Stimulated activated memory B cell treated with anti-CD40 and anti-IgM and Interleukin-4, amounts not matched to agents 10 μg/mL and 1 μg/mL and 100 μg/mL, for 72 hours (primary cell): ENCODE measurements around the gene CEBPZ.

Experiments
- ATAC-seq: fragments of 150-1000 bp; cut with Tn5 transposase; 2 replicates; pipeline ENCODE4 v1.10.0; 2021
- H3K27ac Mint-ChIP-seq: one replicate; pipeline ENCODE4 v1.8.0; 2022; ENCODE audit warnings: mild to moderate bottlenecking, mixed read lengths
- H3K27me3 Mint-ChIP-seq: one replicate; pipeline ENCODE4 v1.8.0; 2022; ENCODE audit warnings: mixed read lengths
- H3K36me3 Mint-ChIP-seq: one replicate; pipeline ENCODE4 v1.8.0; 2022; ENCODE audit warnings: mixed read lengths
- H3K4me1 Mint-ChIP-seq: one replicate; pipeline ENCODE4 v1.8.0; 2022; ENCODE audit warnings: mixed read lengths
- H3K4me3 Mint-ChIP-seq: one replicate; pipeline ENCODE4 v1.8.0; 2022; ENCODE audit warnings: mild to moderate bottlenecking, moderate library complexity, mixed read lengths
- H3K9me3 Mint-ChIP-seq: one replicate; pipeline ENCODE4 v1.8.0; 2022; ENCODE audit warnings: mixed read lengths

The CEBPZ gene, protein sequence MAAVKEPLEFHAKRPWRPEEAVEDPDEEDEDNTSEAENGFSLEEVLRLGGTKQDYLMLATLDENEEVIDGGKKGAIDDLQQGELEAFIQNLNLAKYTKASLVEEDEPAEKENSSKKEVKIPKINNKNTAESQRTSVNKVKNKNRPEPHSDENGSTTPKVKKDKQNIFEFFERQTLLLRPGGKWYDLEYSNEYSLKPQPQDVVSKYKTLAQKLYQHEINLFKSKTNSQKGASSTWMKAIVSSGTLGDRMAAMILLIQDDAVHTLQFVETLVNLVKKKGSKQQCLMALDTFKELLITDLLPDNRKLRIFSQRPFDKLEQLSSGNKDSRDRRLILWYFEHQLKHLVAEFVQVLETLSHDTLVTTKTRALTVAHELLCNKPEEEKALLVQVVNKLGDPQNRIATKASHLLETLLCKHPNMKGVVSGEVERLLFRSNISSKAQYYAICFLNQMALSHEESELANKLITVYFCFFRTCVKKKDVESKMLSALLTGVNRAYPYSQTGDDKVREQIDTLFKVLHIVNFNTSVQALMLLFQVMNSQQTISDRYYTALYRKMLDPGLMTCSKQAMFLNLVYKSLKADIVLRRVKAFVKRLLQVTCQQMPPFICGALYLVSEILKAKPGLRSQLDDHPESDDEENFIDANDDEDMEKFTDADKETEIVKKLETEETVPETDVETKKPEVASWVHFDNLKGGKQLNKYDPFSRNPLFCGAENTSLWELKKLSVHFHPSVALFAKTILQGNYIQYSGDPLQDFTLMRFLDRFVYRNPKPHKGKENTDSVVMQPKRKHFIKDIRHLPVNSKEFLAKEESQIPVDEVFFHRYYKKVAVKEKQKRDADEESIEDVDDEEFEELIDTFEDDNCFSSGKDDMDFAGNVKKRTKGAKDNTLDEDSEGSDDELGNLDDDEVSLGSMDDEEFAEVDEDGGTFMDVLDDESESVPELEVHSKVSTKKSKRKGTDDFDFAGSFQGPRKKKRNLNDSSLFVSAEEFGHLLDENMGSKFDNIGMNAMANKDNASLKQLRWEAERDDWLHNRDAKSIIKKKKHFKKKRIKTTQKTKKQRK

DNA sequence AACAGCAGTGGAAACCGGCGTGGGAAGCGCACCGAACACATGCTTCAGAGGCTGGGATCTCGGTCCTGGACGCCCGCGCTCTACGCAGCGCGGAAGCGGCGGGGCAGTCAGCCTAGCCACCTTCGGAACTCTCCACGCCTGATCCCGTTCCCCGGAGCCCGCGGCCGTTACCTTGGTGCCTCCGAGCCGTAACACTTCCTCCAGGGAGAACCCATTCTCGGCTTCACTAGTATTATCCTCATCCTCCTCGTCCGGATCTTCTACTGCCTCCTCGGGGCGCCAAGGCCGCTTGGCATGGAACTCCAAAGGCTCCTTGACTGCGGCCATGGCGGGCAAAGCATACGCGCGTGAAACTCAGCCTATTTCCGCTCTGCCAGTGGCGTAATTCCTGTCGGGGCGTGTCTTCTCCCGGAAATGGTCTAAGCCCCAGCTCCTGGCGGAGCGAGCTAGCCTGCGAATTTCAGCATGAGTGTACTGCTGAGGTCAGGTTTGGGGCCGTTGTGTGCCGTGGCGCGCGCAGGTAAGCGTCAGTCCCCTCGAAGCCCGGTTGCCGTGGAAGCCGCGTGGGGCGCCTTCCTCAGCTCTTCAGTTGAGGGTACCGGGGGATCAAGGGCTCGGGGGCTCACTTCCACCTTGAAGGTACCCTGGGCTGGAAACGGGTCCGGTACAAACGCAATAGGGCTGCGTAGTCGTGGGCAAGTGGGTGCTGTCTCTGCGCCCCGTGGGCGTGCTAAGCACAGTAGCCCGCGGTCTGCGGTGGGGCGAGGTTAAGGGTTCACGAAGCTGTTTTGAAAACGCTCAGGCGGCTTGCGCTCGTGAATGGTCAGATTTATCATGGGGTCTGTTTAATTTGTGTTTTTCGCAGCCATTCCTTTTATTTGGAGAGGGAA lies at the start of gene CEBPZ, which contains the start of gene NDUFAF7:
Gene CEBPZ (minus strand): TSS at position 356 of the 890 bp plus-strand sequence. CDS start 29 bp downstream, at position 327.
Gene NDUFAF7 (plus strand): TSS at position 418 of the 890 bp plus-strand sequence. CDS start 48 bp downstream, at position 466.
- H3K4me1 Mint-ChIP-seq: peaks cover 35% of the 10 kb centered on the region
- no peak within 1 kb of the TSS for H3K27ac Mint-ChIP-seq
- H3K27me3 Mint-ChIP-seq: no peaks in the 10 kb centered on the region
- no peaks in the 10 kb centered on the region for H3K9me3 Mint-ChIP-seq
- ATAC-seq: peak; percentile 97
- H3K36me3 Mint-ChIP-seq: peaks cover 27% of the 10 kb centered on the region
- H3K4me3 Mint-ChIP-seq: no peak within 1 kb of the TSS

DNA sequence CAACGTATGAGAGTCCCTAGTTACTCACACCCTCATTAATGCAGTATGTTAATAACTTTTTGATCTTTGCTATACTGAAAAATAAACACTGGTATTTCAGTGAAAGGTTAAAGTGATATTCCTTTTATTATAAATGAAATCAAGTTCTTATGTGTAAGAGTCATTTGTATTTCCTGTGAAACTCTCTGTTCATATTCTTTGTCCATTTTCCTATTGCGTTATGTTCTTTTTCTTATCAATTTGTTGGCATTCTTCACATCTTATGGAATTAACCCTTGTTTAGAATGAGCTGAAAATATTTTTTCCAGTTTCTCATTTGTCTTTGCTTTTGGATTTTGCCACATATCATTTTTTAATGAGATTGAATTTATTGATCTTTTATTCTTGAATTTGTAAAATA lies 44.9 kb upstream of the CEBPZ start:
- no peaks in the 10 kb centered on the region for H3K27me3 Mint-ChIP-seq
- no peaks in the 10 kb centered on the region for H3K9me3 Mint-ChIP-seq
- H3K4me3 Mint-ChIP-seq: no peak overlapping the region
- H3K4me1 Mint-ChIP-seq: no peaks in the 10 kb centered on the region
- no peak overlapping the region for H3K27ac Mint-ChIP-seq
- no peak for ATAC-seq
- H3K36me3 Mint-ChIP-seq: peaks cover 30% of the 10 kb centered on the region

DNA sequence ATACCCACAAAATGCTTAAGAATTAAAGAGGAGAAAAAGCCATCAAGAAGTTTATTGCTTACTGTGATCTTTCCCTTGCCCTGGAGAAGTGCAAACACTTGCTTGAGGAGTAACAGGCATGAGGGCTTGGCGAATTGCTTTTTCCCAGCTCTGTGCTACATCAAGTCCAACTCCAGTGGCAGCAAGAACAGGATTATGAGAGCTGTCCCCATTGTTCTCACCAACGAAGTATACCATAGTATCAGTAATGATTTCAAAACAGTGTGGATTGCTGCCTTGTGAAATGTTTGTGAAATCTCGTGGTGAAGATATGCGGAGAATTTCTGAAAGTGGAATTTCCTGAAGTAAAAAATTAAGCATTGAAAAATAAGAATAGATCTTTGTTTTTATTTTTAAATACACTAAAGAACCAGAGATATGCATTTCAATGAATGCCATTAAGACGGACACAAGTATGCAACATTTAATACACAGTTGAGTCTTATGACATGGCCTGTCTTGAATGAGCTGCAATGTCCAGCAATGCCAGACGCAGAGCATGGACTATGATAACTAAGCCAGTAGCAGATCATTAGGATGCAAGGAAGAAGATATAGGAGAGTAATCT lies 43.1 kb upstream of the CEBPZ start:
- Mint-ChIP-seq H3K36me3 (peaks cover 38% of the 10 kb centered on the region), H3K9me3 (no peaks in the 10 kb centered on the region), H3K4me1 (no peaks in the 10 kb centered on the region), H3K27ac (no peak overlapping the region), H3K4me3 (no peak overlapping the region), H3K27me3 (no peaks in the 10 kb centered on the region)
- ATAC-seq: no peak

DNA sequence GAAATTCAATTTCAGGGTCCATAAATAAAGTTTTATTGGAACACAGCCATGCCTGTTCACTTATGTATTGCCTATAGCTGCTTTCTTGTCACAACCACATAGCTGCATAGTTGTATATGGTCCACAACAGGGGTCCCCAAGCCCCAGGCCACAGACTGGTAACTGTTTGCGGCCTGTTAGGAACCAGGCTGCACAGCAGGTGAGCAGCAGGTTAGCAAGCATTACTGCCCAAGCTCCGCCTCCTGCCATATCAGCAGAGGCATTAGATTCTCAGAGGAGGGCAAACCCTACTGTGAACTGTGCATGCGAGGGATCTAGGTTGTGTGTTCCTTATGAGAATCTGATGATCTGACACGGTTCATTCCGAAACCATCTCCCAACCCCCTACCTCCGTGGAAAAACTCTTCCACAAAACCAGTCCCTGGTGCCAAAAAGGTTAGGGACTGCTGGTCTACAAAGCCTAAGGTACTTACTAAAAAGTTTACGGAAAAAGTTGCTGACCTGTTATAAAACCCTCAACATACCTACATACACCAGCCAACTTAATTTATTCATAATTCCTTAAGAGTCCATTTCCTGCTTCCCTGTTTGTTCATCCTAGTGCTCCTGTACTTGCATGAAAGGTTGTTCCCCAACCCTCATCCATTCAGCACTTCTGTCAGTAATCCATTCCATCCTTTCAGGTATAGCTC lies 40.1 kb upstream of the CEBPZ start:
- no peaks in the 10 kb centered on the region for H3K4me1 Mint-ChIP-seq
- H3K36me3 Mint-ChIP-seq: peaks cover 47% of the 10 kb centered on the region
- H3K27ac Mint-ChIP-seq: no peak overlapping the region
- H3K27me3 Mint-ChIP-seq: no peaks in the 10 kb centered on the region
- H3K9me3 Mint-ChIP-seq: no peaks in the 10 kb centered on the region
- ATAC-seq: no peak
- H3K4me3 Mint-ChIP-seq: no peak overlapping the region

DNA sequence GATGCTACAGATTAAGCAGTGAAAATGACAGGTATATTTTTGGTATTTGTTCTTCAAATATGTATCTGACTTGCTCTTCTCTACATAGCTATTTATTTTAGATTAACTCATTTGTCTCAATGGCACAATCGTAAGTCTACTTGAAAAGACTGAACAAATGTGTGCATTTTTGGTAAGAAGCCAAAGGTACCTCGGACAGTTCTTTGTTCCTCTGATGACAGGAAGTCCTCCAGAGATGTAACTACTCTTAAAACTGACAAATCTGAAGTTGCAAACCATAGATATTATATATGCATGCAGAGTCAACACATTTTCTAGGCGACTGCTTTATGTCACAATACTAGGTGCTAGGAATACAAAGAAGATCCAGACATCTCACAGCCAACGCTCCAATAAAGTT lies 36.7 kb upstream of the CEBPZ start:
- Mint-ChIP-seq H3K9me3 (no peaks in the 10 kb centered on the region), H3K27me3 (no peaks in the 10 kb centered on the region), H3K36me3 (peaks cover 56% of the 10 kb centered on the region), H3K4me1 (peaks cover 7% of the 10 kb centered on the region), H3K4me3 (no peak overlapping the region), H3K27ac (no peak overlapping the region)
- no peak for ATAC-seq

DNA sequence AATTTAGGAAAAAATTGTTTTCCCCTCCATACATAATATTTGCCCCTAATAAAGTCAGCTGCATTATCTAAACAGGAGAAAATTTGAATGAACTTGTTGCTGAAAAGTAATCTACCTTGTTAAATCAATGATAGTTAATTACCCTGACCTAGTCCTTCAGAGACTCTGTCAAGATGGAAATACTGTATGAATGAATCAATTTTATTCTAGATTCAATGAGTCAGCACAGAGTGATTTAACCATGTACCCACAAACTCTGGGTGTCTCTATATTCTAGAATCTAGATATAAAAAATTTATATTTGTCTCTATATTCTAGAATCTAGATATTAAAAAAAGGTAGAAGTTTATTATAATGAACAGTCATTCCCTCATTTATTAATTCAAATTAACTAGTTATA lies 36.3 kb upstream of the CEBPZ start:
- Mint-ChIP-seq H3K9me3 (no peaks in the 10 kb centered on the region), H3K27me3 (no peaks in the 10 kb centered on the region), H3K27ac (no peak overlapping the region), H3K36me3 (peaks cover 59% of the 10 kb centered on the region), H3K4me3 (no peak overlapping the region), H3K4me1 (peaks cover 11% of the 10 kb centered on the region)
- no peak for ATAC-seq

DNA sequence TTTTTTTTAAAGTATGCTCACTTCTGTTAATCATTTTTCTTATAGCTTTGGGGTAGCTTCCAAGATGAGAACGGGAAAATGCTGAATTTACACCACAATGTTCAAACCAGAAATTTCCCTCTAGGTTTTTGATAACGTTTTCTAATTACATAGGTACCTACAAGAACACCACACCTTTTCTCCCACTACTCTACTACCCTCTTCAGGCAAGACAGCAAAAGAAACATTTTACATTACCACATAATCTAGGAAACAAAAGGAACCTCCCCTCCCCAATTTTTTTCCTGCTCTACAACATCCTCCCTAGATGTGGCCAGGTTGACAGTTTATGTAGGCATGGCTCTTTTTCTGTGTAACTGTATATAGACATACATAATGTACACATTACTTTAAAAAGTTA lies 32.4 kb upstream of the CEBPZ start:
- Mint-ChIP-seq H3K36me3 (peaks cover 41% of the 10 kb centered on the region), H3K4me3 (no peak overlapping the region), H3K27ac (no peak overlapping the region), H3K27me3 (no peaks in the 10 kb centered on the region), H3K9me3 (no peaks in the 10 kb centered on the region), H3K4me1 (peaks cover 17% of the 10 kb centered on the region)
- ATAC-seq: no peak

DNA sequence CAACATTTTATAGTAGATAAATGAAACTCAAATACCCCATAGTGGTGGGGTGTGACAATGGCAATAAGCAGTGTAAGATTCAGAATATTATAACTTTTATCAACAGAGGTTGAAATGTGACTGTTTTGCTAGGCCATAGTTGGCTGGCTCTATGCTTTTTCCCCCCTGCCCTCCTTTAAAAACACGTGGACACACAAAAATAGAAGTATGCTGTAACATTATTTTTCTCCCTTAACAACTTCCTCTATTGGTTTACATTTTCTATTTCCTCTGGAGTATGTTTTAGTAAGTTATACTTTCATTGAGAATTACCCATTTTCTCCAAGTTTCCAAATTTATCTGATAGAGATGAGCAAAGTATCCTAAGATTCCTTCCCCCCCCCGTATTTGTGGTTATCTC lies 31.1 kb upstream of the CEBPZ start:
- no peak overlapping the region for H3K4me3 Mint-ChIP-seq
- ATAC-seq: no peak
- H3K27ac Mint-ChIP-seq: peak overlapping the region; percentile 63
- peaks cover 30% of the 10 kb centered on the region for H3K36me3 Mint-ChIP-seq
- no peaks in the 10 kb centered on the region for H3K9me3 Mint-ChIP-seq
- H3K4me1 Mint-ChIP-seq: peaks cover 17% of the 10 kb centered on the region
- no peaks in the 10 kb centered on the region for H3K27me3 Mint-ChIP-seq

DNA sequence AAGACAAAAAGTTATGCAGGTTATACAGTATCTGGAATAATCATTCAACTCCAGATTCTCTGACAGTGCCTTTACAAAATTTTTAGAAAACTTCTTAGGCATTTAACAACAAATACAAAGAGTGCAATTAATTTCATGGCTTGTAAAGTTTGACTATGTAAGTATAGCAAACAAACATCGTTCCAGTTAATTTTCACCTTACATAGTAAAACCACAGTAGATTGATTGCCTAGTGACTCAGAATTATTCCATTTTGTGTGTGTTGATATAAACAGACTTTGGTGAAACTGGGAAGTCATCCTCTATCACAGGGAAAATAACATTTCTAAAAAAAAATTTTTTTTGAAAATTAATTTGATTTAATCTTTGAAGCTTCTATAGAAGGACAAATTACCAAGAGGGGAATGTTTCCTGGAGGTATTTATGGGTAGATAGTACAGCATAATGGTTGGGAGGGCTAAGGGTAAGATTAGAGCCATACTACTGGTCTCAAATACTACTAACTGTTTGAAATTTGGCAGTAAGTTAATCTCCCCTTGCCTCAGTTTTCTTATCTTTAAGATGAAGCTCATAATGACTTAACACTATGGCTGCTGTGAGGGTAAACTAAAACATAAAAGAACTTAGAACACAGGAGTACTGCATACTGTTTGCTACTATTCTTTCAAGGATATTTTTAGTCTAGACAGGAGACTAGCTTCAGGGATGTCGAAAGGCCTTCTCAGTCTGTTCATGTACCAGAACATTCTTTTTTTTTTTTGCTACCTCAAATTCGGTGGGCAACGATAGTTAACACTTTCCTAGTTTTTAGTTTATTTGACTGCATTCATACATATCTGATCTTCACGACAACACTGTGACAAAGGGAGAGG lies 19.7 kb upstream of the CEBPZ start:
- no peak overlapping the region for H3K4me3 Mint-ChIP-seq
- H3K36me3 Mint-ChIP-seq: peaks cover 49% of the 10 kb centered on the region
- ATAC-seq: no peak
- H3K27me3 Mint-ChIP-seq: no peaks in the 10 kb centered on the region
- no peaks in the 10 kb centered on the region for H3K4me1 Mint-ChIP-seq
- no peaks in the 10 kb centered on the region for H3K9me3 Mint-ChIP-seq
- no peak overlapping the region for H3K27ac Mint-ChIP-seq

DNA sequence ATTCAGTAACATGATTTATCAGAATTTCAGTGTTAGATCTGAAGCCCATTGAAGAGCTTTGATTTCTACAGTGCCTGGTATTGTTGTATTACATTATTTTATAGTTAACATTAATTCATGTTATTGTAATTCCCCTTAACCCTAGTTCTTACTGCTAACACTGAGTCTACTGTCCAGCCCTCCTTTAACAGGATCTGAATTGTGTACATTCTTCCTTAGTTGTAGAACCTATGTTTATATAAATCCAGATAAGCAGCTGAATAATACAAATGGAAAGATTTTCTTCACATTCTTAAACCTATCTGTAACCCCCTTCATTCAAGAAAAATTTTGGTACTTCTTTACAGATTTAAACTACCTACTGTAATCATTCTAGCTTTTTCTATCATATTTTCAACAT lies 14.8 kb upstream of the CEBPZ start:
- Mint-ChIP-seq H3K4me3 (no peak overlapping the region), H3K36me3 (peaks cover 62% of the 10 kb centered on the region), H3K27me3 (no peaks in the 10 kb centered on the region), H3K27ac (no peak overlapping the region), H3K9me3 (no peaks in the 10 kb centered on the region), H3K4me1 (peaks cover 9% of the 10 kb centered on the region)
- no peak for ATAC-seq

DNA sequence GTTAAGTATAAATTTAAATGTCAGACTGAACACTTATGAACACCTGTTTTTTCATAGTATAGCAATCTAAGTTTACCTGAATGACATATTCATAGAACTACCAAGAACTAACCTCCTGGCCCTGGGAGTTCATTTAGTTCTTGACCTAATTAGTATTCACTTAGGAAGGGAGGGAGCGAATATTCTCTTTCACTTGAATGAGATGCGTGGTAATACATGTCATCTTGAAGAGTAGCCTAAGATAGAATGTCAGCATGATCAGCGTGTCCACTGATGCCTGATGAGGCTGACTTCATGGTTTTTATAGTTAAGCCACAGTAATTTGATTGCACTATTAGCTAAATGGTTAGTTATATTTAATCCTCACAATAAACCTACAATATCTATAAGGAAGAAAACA lies 13.4 kb upstream of the CEBPZ start:
- H3K9me3 Mint-ChIP-seq: no peaks in the 10 kb centered on the region
- H3K4me3 Mint-ChIP-seq: no peak overlapping the region
- H3K4me1 Mint-ChIP-seq: peaks cover 9% of the 10 kb centered on the region
- ATAC-seq: no peak
- H3K36me3 Mint-ChIP-seq: peaks cover 66% of the 10 kb centered on the region
- H3K27ac Mint-ChIP-seq: peak overlapping the region; percentile 23
- no peaks in the 10 kb centered on the region for H3K27me3 Mint-ChIP-seq

DNA sequence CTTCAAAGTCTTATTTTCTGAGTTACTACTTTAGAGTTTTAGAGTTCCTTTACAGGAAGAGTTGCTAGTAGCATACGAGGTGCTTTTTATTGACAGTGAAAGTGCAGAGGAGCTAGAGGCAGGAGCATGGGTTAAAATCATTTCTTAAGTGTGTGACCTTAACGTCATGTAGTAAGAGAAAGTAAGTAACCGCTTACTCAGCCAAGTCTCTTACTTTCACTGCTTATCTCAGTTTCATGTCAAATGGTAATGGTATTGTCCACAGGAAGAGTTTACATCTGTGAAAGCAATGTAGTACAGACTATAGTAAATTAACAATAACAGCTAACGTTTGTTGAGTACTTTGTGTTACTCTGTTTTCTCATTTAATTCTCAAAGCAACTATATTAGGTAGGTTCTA lies 12.6 kb upstream of the CEBPZ start:
- no peaks in the 10 kb centered on the region for H3K9me3 Mint-ChIP-seq
- H3K4me3 Mint-ChIP-seq: no peak overlapping the region
- no peak for ATAC-seq
- H3K36me3 Mint-ChIP-seq: peaks cover 59% of the 10 kb centered on the region
- H3K4me1 Mint-ChIP-seq: peaks cover 9% of the 10 kb centered on the region
- H3K27me3 Mint-ChIP-seq: no peaks in the 10 kb centered on the region
- peak overlapping the region; percentile 13 for H3K27ac Mint-ChIP-seq

DNA sequence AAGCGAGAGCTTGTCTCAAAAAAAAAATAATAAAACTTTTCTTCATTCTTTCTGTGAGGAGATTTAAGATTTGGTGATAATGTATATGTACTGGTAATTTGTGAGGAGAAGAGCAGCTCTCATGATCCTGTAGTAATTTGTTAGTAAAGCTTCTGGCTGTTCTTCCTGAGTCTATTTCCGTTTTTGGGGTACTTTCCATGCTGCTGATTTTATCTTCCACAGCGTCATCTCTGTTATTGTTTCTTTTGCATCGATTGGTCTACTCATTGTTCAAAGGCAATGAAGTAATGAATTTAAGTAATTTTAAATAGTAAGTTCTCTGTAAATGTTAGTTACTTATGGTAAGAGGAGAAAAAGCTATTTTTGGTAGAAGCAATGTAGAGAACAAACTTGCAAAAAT lies 12.0 kb upstream of the CEBPZ start:
- Mint-ChIP-seq H3K27me3 (no peaks in the 10 kb centered on the region), H3K9me3 (no peaks in the 10 kb centered on the region), H3K36me3 (peaks cover 58% of the 10 kb centered on the region), H3K27ac (peak overlapping the region; percentile 13), H3K4me3 (no peak overlapping the region), H3K4me1 (peaks cover 9% of the 10 kb centered on the region)
- ATAC-seq: no peak
